Psoas muscle (tissue), 8 donors: Measurements from ENCODE around the gene CHTOP. TPM values are rescaled to one million over a fixed set of nuclear protein-coding genes. Genes with fewer than 3 reads are reported as not detected.

Experiments
- ATAC-seq, 4 donors: fragments of 200-7000 bp; cut with Tn5 transposase; one replicate each; pipeline ENCODE4 v1.9.1; 2020; ENCODE audit warnings: moderate library complexity in 3 of 4, mild to moderate bottlenecking in 2 of 4
- DNase-seq, 2 donors: peaks; one replicate each; pipeline ENCODE4 v3.0.0-alpha.2; 2020
- H3K27ac ChIP-seq: fragments of 200-600 bp; one replicate; pipeline ENCODE4 v1.8.0; 2022
- H3K27me3 ChIP-seq, 3 donors: fragments of 200-600 bp in 1 of 3; one replicate each; pipeline versions ENCODE4 v1.6.1 to v1.8.0; 2013 to 2022; ENCODE audit warnings: low read length in 2 of 3, mild to moderate bottlenecking in 2 of 3, moderate library complexity in 1 of 3; ENCODE audit not compliant: insufficient read depth in 3 of 3
- H3K36me3 ChIP-seq, 2 donors: fragments of 200-600 bp in 1 of 2; one replicate each; pipeline versions ENCODE4 v1.6.1 to v1.8.0; 2013 to 2022; ENCODE audit warnings: low read depth in 1 of 2, mild to moderate bottlenecking in 1 of 2, moderate library complexity in 1 of 2; ENCODE audit not compliant: insufficient read depth in 1 of 2
- H3K4me1 ChIP-seq: fragments of 200-600 bp; one replicate; pipeline ENCODE4 v1.8.0; 2022
- H3K4me3 ChIP-seq: fragments of 200-600 bp; one replicate; pipeline ENCODE4 v1.8.0; 2022; ENCODE audit warnings: mild to moderate bottlenecking
- H3K9me3 ChIP-seq: fragments of 200-600 bp; one replicate; pipeline ENCODE4 v1.8.0; 2022
- WGBS, 3 donors: extraction: QIAGEN DNeasy Blood & Tissue Kit; methylation state at CpG; one replicate each; pipeline versions ENCODE4 v1.1.6 to v1.1.7; 2013; 5-methylcytosine and 5-hydroxymethylcytosine counted together
- intact Hi-C, 2 donors: fragments of 100-400 bp; cut with DNase I; formaldehyde crosslinking; loops; one replicate each; pipeline versions ENCODE4 v1.11.0 to v1.14.2; 2022
- polyA plus RNA-seq, 3 donors: library from polyadenylated mRNA; stranded (reverse); fragments of 200-250 nt; gene quantifications; one replicate each; pipeline ENCODE4 v1.2.3, GENCODE V29; 2013
- total RNA-seq, 4 donors: library from RNA; stranded (reverse); fragmentation: NEBNext Ultra II Directional in 2 of 4; extraction: Animal tissue kit (Norgen Biotek cat#: 25700) in 2 of 4; gene quantifications; one replicate each; pipeline versions ENCODE4 v1.2.1 to v1.2.4, GENCODE V29; 2021 to 2023
- TF ChIP-seq, protein P1 (sequence below): fragments of 200-600 bp; IDR thresholded peaks from one replicate; pipeline ENCODE4 v1.8.0; 2022; ENCODE audit warnings: antibody characterized with exemption
- donor health status: healthy with polysubstance abuse.
- donor health status: DM: no; HTN: no; CAD: no; lungs with moderate emphysema.
- donor health status: Bipolar disorder and iron deficiency.
- donor health status: healthy.
- donor health status: DM: yes; HTN: yes; CAD: no.
- donor health status: DM: no; HTN: no; CAD: no.
- donor health status: DM: no; HTN: no; CAD: no.
- donor health status: DM: yes; HTN: yes; CAD: no.

CHTOP gene
- total and polyA plus RNA-seq, 7 donors = 71.1 to 122 (median 87.7) TPM

DNA sequence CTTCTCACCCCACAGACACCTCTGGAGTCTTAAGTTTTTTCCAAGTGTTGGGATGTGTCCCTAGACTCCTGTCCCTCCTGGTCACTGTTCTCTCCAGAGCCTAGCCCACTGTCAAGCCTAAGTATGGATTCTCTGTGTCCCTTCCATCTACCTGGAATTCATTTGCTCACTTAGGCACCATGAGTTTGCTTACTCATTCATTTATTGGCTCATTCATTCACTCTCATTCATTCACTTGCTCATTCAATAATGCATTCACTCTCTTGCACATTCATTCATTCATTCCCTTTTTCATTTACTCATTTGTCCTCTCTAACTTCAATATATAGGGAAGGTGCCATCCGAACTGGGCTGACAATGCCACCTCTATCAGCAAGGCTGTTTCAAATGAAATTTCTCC is 22.5 kb upstream of the CHTOP start:
- intact Hi-C loops = no loop called here
- Histone ChIP-seq H3K4me1 (peaks cover 27% of the 10 kb centered on the region), H3K27me3 (no peaks in the 10 kb centered on the region), H3K4me3 (peak overlapping the region; percentile 65), H3K9me3 (no peaks in the 10 kb centered on the region), H3K36me3 (peaks cover 0 to 16% of the 10 kb centered on the region in 2 donors), H3K27ac (peak overlapping the region; percentile 81)
- DNase-seq (no peak), ATAC-seq (no peak)
- TF ChIP-seq, protein P1, sequence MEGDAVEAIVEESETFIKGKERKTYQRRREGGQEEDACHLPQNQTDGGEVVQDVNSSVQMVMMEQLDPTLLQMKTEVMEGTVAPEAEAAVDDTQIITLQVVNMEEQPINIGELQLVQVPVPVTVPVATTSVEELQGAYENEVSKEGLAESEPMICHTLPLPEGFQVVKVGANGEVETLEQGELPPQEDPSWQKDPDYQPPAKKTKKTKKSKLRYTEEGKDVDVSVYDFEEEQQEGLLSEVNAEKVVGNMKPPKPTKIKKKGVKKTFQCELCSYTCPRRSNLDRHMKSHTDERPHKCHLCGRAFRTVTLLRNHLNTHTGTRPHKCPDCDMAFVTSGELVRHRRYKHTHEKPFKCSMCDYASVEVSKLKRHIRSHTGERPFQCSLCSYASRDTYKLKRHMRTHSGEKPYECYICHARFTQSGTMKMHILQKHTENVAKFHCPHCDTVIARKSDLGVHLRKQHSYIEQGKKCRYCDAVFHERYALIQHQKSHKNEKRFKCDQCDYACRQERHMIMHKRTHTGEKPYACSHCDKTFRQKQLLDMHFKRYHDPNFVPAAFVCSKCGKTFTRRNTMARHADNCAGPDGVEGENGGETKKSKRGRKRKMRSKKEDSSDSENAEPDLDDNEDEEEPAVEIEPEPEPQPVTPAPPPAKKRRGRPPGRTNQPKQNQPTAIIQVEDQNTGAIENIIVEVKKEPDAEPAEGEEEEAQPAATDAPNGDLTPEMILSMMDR = no peak
- WGBS, 3 donors = 77 to 83% (median 79%) methylated on average over 1 of the region's 1 CpG

DNA sequence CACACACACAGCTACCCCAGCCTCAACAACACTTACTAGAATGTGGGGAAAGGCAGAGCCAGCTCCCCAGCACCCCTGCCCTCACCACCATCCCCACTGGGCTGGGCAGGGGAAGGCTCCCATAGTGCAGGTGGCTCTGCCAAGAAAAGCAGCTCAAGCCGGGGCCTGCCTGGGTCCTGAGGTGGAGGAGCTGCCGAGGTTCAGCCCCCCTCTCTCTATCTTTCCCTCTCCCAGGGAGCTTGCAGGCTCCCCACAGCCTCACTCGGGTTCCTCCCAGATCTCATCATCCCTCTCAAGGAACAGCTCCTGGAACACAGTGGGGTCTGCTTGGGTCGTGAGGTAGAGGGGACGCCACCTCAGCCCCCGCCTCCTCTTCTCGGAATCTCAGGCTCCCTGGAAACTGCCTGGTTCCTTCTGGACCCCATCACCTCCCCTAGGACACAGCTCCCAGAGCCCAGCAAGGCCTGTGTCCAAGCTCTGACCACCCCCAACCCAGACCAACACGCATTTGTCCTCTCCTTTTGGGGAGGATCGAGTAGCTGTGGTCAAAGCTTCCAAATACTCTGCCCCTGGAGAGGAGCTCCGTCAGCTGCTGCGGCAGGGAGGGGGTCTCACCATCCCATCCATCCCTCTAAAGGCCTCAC is 21.6 kb upstream of the CHTOP start:
- Histone ChIP-seq H3K27ac (peak overlapping the region; percentile 77), H3K4me3 (peak overlapping the region; percentile 65), H3K36me3 (peaks cover 0 to 7% of the 10 kb centered on the region in 2 donors), H3K27me3 (no peaks in the 10 kb centered on the region), H3K9me3 (no peaks in the 10 kb centered on the region), H3K4me1 (peaks cover 27% of the 10 kb centered on the region)
- ATAC-seq (peak in 2 of 4 donors; percentile 8 to 19), DNase-seq (no peak)
- WGBS, 3 donors = 45 to 48% (median 45%) methylated on average over 11 of the region's 11 CpGs
- intact Hi-C loops = no loop called here
- TF ChIP-seq, protein P1 = no peak

DNA sequence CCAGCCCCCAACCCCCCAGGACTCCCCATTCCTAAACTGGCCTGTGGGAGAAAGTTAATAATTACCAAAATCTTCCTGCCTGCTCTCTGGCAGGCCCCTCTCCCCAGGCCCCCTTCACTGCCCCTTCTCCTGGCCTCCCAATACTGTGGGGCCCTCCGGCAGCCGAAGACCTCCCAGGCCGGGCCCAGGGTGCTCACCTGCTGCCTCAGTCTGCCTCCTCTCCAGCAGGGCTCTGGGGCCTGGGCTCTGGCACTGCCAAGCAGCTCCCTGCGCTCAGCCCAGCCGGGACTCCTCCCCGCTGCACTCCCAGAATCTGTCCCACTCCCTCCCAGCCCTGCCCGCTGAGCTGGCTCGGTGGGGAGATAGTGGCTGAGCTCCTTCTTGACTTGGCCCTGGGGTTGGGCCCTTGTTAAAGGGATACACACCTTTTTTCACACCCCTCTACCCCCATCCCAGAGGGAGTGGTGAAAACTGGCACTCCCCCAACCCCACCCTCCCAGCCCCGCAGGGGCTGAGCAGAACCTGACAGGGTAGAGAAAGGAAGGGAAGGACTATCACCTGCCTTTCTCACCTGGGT is 21.0 kb upstream of the CHTOP start, which contains the start of gene S100A16:
TSS of gene S100A16 (minus strand) at position 383 of the 577 bp plus-strand sequence. CDS start 4,986 bp downstream, outside the sequence.
- Histone ChIP-seq H3K27me3 (no peaks in the 10 kb centered on the region), H3K36me3 (peaks cover 0 to 3% of the 10 kb centered on the region in 2 donors), H3K9me3 (no peaks in the 10 kb centered on the region), H3K27ac (peak within 1 kb of the TSS; percentile 77), H3K4me3 (peak within 1 kb of the TSS; percentile 65), H3K4me1 (peaks cover 30% of the 10 kb centered on the region)
- 31 to 35% (median 32%) methylated on average over 9 of the region's 9 CpGs for WGBS, 3 donors
- intact Hi-C loops = no loop called here
- TF ChIP-seq, protein P1 = no peak
- DNase-seq (peak; percentile 73 to 88), ATAC-seq (peak; percentile 62 to 74 (median 70))

DNA sequence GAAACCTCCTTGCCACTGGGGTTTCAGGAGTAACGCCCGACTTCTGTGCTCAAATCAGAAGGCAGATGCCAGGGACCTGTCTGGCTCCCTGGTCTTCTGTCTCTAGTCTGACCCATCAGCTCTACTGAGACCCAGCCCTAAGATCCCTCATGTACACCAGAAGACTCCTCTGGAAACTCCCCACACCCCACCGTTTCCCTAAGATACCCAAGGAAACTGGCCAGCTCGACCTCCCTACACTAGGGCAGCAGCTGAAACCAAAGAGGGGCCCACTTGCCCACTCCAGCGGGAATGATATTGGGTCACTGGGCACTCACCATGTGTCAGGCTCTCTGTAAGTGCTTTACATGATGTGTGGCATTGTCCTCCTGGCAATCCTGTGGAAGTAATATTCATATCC is 20.5 kb upstream of the CHTOP start:
- Histone ChIP-seq H3K27me3 (no peaks in the 10 kb centered on the region), H3K36me3 (peaks cover 0 to 8% of the 10 kb centered on the region in 2 donors), H3K9me3 (no peaks in the 10 kb centered on the region), H3K4me1 (peaks cover 28% of the 10 kb centered on the region), H3K4me3 (peak overlapping the region; percentile 65), H3K27ac (peak overlapping the region; percentile 77)
- DNase-seq = no peak
- WGBS, 3 donors = 55 to 83% (median 64%) methylated on average over 5 of the region's 5 CpGs
- ATAC-seq = no peak
- TF ChIP-seq, protein P1 = no peak
- intact Hi-C loops = no loop called here
